ENCODE results near the gene HOXA2. TPM values are rescaled to one million over a fixed set of nuclear protein-coding genes. Genes with fewer than 3 reads are reported as not detected.

The HOXA2 gene
- total RNA-seq, 4 donors from 2014 or later = 0.29 to 0.88 (median 0.38) TPM; not detected in 1

- intact Hi-C loops (cut with DNase I; ENCODE audit: low total_unique reads) (no loop called here), in situ Hi-C loops (cut with MboI; ENCODE audit: low sequenced_read_pairs in 4 of 4) (no loop called here)
- TF ChIP-seq POLR2A (IDR thresholded peaks at IDR 0.05) (no peak), CTCF (IDR thresholded peaks at IDR 0.05 in 4 of 5, conservative IDR thresholded peaks at IDR 0.05 in 1 of 5) (no peak)
Observed at GRCh38 chr7:27101957-27102580, 414 bp downstream of the HOXA2 start.

GRCh38 chr7:27101171-27101956, 1.1 kb downstream of the HOXA2 start:
- Histone ChIP-seq H3K36me3 (no peaks in the 10 kb centered on the region), H3K27me3 (no peaks in the 10 kb centered on the region), H3K9me3 (no peaks in the 10 kb centered on the region), H3K27ac (peak overlapping the region in 2 of 4 donors; percentile 62 to 67), H3K4me3 (peak overlapping the region in 2 of 4 donors; percentile 6 to 49), H3K4me1 (peaks cover 11 to 23% of the 10 kb centered on the region in 2 donors)
- ATAC-seq (no peak), DNase-seq (no peak)
- TF ChIP-seq POLR2A (IDR thresholded peaks at IDR 0.05) = no peak
- no peak for TF ChIP-seq CTCF (IDR thresholded peaks at IDR 0.05 in 4 of 5, conservative IDR thresholded peaks at IDR 0.05 in 1 of 5)
- in situ Hi-C loops (cut with MboI; ENCODE audit: low sequenced_read_pairs in 4 of 4) (no loop called here), intact Hi-C loops (cut with DNase I; ENCODE audit: low total_unique reads) (no loop called here)

More at GRCh38 chr7:27101957-27102580, 414 bp downstream of the HOXA2 start:
- DNase-seq (no peak), ATAC-seq (no peak)
- peaks cover 8 to 22% of the 10 kb centered on the region in 2 donors for H3K4me1 ChIP-seq
- H3K27ac ChIP-seq = peak overlapping the region in 2 of 4 donors; percentile 62 to 67
- H3K9me3 ChIP-seq = no peaks in the 10 kb centered on the region
- H3K4me3 ChIP-seq = peak overlapping the region in 2 of 4 donors; percentile 26 to 49
- H3K27me3 ChIP-seq = no peaks in the 10 kb centered on the region
- no peaks in the 10 kb centered on the region for H3K36me3 ChIP-seq

- in situ Hi-C loops (cut with MboI; ENCODE audit: low sequenced_read_pairs in 4 of 4) = no loop called here
- no peaks in the 10 kb centered on the region for H3K27me3 ChIP-seq
Observed at GRCh38 chr7:27100694-27101170, 1.8 kb downstream of the HOXA2 start.

More at GRCh38 chr7:27100694-27101170, 1.8 kb downstream of the HOXA2 start:
- TF ChIP-seq CTCF (IDR thresholded peaks at IDR 0.05 in 4 of 5, conservative IDR thresholded peaks at IDR 0.05 in 1 of 5) (no peak), POLR2A (IDR thresholded peaks at IDR 0.05) (no peak)
- ATAC-seq = no peak
- intact Hi-C loops (cut with DNase I; ENCODE audit: low total_unique reads) = no loop called here
- Histone ChIP-seq H3K36me3 (no peaks in the 10 kb centered on the region), H3K9me3 (no peaks in the 10 kb centered on the region), H3K4me3 (peak overlapping the region in 1 of 4 donors; percentile 49), H3K27ac (peak overlapping the region in 2 of 4 donors; percentile 62 to 67), H3K4me1 (peaks cover 11 to 21% of the 10 kb centered on the region in 2 donors)
- DNase-seq = no peak

All from gastrocnemius medialis (tissue), 4 donors.